Loucy (cell line): ENCODE results near the gene MRAS.
"Not testable (repeated sequence)": the region's sequence is repeated elsewhere in the genome, so short reads cannot be mapped to it uniquely, and the experiment has no call there.

Experiments used
- H2AFZ ChIP-seq: fragments of 200-600 bp; sonication (generic); 2 replicates; pipeline ENCODE4 v1.6.0; 2016; ENCODE audit warnings: antibody characterized with exemption, mild to moderate bottlenecking, low read length, moderate library complexity
- H3F3A ChIP-seq: fragments of 200-600 bp; 2 replicates; pipeline ENCODE4 v1.6.0; 2016; ENCODE audit warnings: antibody characterized with exemption, low read depth, mild to moderate bottlenecking
- H3K27me3 ChIP-seq: fragments of 200-600 bp; sonication (generic); 2 replicates; pipeline ENCODE4 v1.6.1; 2014; ENCODE audit warnings: low read length, mild to moderate bottlenecking; ENCODE audit not compliant: insufficient read depth, poor library complexity, severe bottlenecking
- H3K36me3 ChIP-seq: fragments of 200-600 bp; sonication (generic); 2 replicates; pipeline ENCODE4 v1.6.1; 2016; ENCODE audit warnings: low read length; ENCODE audit not compliant: insufficient read depth
- H3K4me1 ChIP-seq: fragments of 200-600 bp; sonication (generic); 2 replicates; pipeline ENCODE4 v1.5.1; 2014; ENCODE audit warnings: low read length, mild to moderate bottlenecking; ENCODE audit not compliant: insufficient read depth, poor library complexity, severe bottlenecking
- H3K4me2 ChIP-seq: fragments of 200-600 bp; sonication (generic); 2 replicates; pipeline ENCODE4 v1.6.0; 2014; ENCODE audit warnings: antibody characterized with exemption, low read length, low read depth, mild to moderate bottlenecking; ENCODE audit not compliant: poor library complexity, severe bottlenecking
- H3K4me3 ChIP-seq: fragments of 200-600 bp; sonication (generic); 2 replicates; pipeline ENCODE4 v1.5.1; 2014; ENCODE audit warnings: low read length, mild to moderate bottlenecking, mixed read lengths; ENCODE audit not compliant: poor library complexity, severe bottlenecking
- H3K79me2 ChIP-seq: fragments of 200-600 bp; sonication (generic); 2 replicates; pipeline ENCODE4 v1.6.1; 2014; ENCODE audit warnings: low read length; ENCODE audit not compliant: insufficient read depth
- H3K9ac ChIP-seq: fragments of 200-600 bp; sonication (generic); 2 replicates; pipeline ENCODE4 v1.6.0; 2014; ENCODE audit warnings: mild to moderate bottlenecking, low read depth, low read length, moderate library complexity; ENCODE audit not compliant: poor library complexity, severe bottlenecking
- H3K9me2 ChIP-seq: fragments of 200-600 bp; sonication (generic); replicated peaks from 2 replicates; pipeline ENCODE4 v1.6.1; 2016; ENCODE audit warnings: low read depth, low read length, mixed read lengths
- H3K9me3 ChIP-seq: fragments of 200-600 bp; sonication (generic); 2 replicates; pipeline ENCODE4 v1.6.1; 2014; ENCODE audit warnings: mild to moderate bottlenecking, antibody characterized with exemption, low read length, low read depth; ENCODE audit not compliant: insufficient read depth
- H4K20me1 ChIP-seq: fragments of 200-600 bp; sonication (generic); 2 replicates; pipeline ENCODE4 v1.6.0; 2014; ENCODE audit warnings: antibody characterized with exemption, low read length, mild to moderate bottlenecking; ENCODE audit not compliant: insufficient read depth, poor library complexity, severe bottlenecking
- CTCF ChIP-seq: fragments of 200-600 bp; sonication (generic); conservative IDR thresholded peaks from 2 replicates; pipeline ENCODE4 v1.5.1; 2014; ENCODE audit warnings: mild to moderate bottlenecking, antibody characterized with exemption, low read length
- EZH2phosphoT487 ChIP-seq: fragments of 200-600 bp; IDR thresholded peaks from 2 replicates; pipeline ENCODE4 v1.6.1; 2018; ENCODE audit warnings: antibody characterized with exemption, mild to moderate bottlenecking, moderate library complexity, borderline replicate concordance

MRAS gene

GRCh38 chr3:138426211-138426610 lies 77.8 kb downstream of the MRAS start:
- Histone ChIP-seq H3K9me3 (no peaks in the 10 kb centered on the region), H3K4me2 (no peak overlapping the region), H3F3A (no peaks in the 10 kb centered on the region), H2AFZ (no peak overlapping the region), H3K4me1 (no peaks in the 10 kb centered on the region), H3K36me3 (no peaks in the 10 kb centered on the region), H3K4me3 (no peak overlapping the region), H3K9ac (no peak overlapping the region), H3K27me3 (no peaks in the 10 kb centered on the region), H4K20me1 (no peaks in the 10 kb centered on the region), H3K9me2 (no peaks in the 10 kb centered on the region), H3K79me2 (no peaks in the 10 kb centered on the region)
- TF ChIP-seq CTCF (peak; percentile 51), EZH2phosphoT487 (no peak)

- not testable (repeated sequence) for H3K36me3 ChIP-seq, H3K4me1 ChIP-seq, H3K27me3 ChIP-seq, H3K9me3 ChIP-seq, H3K4me2 ChIP-seq, H2AFZ ChIP-seq, H3F3A ChIP-seq, H3K9ac ChIP-seq, H3K9me2 ChIP-seq, H3K4me3 ChIP-seq, H4K20me1 ChIP-seq, H3K79me2 ChIP-seq
Observed at GRCh38 chr3:138426754-138427153, 78.4 kb downstream of the MRAS start.

GRCh38 chr3:138429665-138430064 lies 81.3 kb downstream of the MRAS start:
- H3K9me3 ChIP-seq, result no peaks in the 10 kb centered on the region
- no peak overlapping the region for H2AFZ ChIP-seq
- no peak for TF ChIP-seq EZH2phosphoT487
- no peak for TF ChIP-seq CTCF
- no peaks in the 10 kb centered on the region for H3F3A ChIP-seq
- H3K36me3 ChIP-seq, result no peaks in the 10 kb centered on the region
- no peaks in the 10 kb centered on the region for H3K9me2 ChIP-seq
- H3K4me3 ChIP-seq, result no peak overlapping the region
- no peaks in the 10 kb centered on the region for H3K79me2 ChIP-seq
- H3K4me1 ChIP-seq, result no peaks in the 10 kb centered on the region
- H4K20me1 ChIP-seq, result no peaks in the 10 kb centered on the region
- H3K4me2 ChIP-seq, result no peak overlapping the region
- no peak overlapping the region for H3K9ac ChIP-seq
- H3K27me3 ChIP-seq, result no peaks in the 10 kb centered on the region

- Histone ChIP-seq H3K36me3 (no peaks in the 10 kb centered on the region), H3K9me2 (no peaks in the 10 kb centered on the region), H3K4me1 (no peaks in the 10 kb centered on the region), H3K27me3 (no peaks in the 10 kb centered on the region), H3K4me3 (no peak overlapping the region), H3K4me2 (no peak overlapping the region), H3K9me3 (no peaks in the 10 kb centered on the region), H3K79me2 (no peaks in the 10 kb centered on the region), H4K20me1 (no peaks in the 10 kb centered on the region), H3F3A (no peaks in the 10 kb centered on the region), H3K9ac (no peak overlapping the region), H2AFZ (no peak overlapping the region)
- TF ChIP-seq EZH2phosphoT487, result no peak
- no peak for TF ChIP-seq CTCF
Observed at GRCh38 chr3:138432576-138433240, 84.3 kb downstream of the MRAS start.
